ENCODE measurements around the gene CEP104.

The CEP104 gene

GRCh38 chr1:3894626-3895278 is 37.7 kb upstream of the CEP104 start:
- DNase-seq (ENCODE audit: low spot score): no peak

- DNase-seq (ENCODE audit: low spot score): no peak
Observed at GRCh38 chr1:3893190-3893589, 36.2 kb upstream of the CEP104 start.

GRCh38 chr1:3892748-3893147 is 35.7 kb upstream of the CEP104 start:
- DNase-seq (ENCODE audit: low spot score): no peak

- DNase-seq (ENCODE audit: low spot score): no peak
Observed at GRCh38 chr1:3891329-3891865, 34.4 kb upstream of the CEP104 start.

GRCh38 chr1:3890389-3891328 is 33.6 kb upstream of the CEP104 start:
- no peak for DNase-seq (ENCODE audit: low spot score)

GRCh38 chr1:3889936-3890335 is 32.9 kb upstream of the CEP104 start:
- no peak for DNase-seq (ENCODE audit: low spot score)

GRCh38 chr1:3888301-3888700 is 31.3 kb upstream of the CEP104 start:
- DNase-seq (ENCODE audit: low spot score): no peak

- DNase-seq (ENCODE audit: low spot score): no peak
Observed at GRCh38 chr1:3886691-3887090, 29.7 kb upstream of the CEP104 start.

- no peak for DNase-seq (ENCODE audit: low spot score)
Observed at GRCh38 chr1:3886106-3886670, 29.2 kb upstream of the CEP104 start.

- no peak for DNase-seq (ENCODE audit: low spot score)
Observed at GRCh38 chr1:3885611-3886010, 28.6 kb upstream of the CEP104 start.

- no peak for DNase-seq (ENCODE audit: low spot score)
Observed at GRCh38 chr1:3884966-3885365, 28.0 kb upstream of the CEP104 start.

- DNase-seq (ENCODE audit: low spot score): no peak
Observed at GRCh38 chr1:3883194-3883925, 26.3 kb upstream of the CEP104 start.

GRCh38 chr1:3881193-3881480 is 24.1 kb upstream of the CEP104 start:
- DNase-seq (ENCODE audit: low spot score): no peak

- DNase-seq (ENCODE audit: low spot score): no peak
Observed at GRCh38 chr1:3880429-3881192, 23.6 kb upstream of the CEP104 start.

- DNase-seq (ENCODE audit: low spot score): no peak
Observed at GRCh38 chr1:3879787-3880428, 22.9 kb upstream of the CEP104 start.

- DNase-seq (ENCODE audit: low spot score): no peak
Observed at GRCh38 chr1:3879099-3879498, 22.1 kb upstream of the CEP104 start.

- no peak for DNase-seq (ENCODE audit: low spot score)
Observed at GRCh38 chr1:3876716-3877115, 19.7 kb upstream of the CEP104 start.

GRCh38 chr1:3874736-3875135 is 17.7 kb upstream of the CEP104 start:
- no peak for DNase-seq (ENCODE audit: low spot score)

GRCh38 chr1:3872546-3872945 is 15.5 kb upstream of the CEP104 start:
- no peak for DNase-seq (ENCODE audit: low spot score)

GRCh38 chr1:3871451-3871805 is 14.4 kb upstream of the CEP104 start:
- DNase-seq (ENCODE audit: low spot score): no peak

- peak; percentile 58 for DNase-seq (ENCODE audit: low spot score)
Observed at GRCh38 chr1:3869751-3870301, 12.8 kb upstream of the CEP104 start.

All from iPS-NIHi11 (cell line).